H9 (cell line): ENCODE measurements around the gene TSPYL4. TPM values are rescaled to one million over a fixed set of nuclear protein-coding genes. Genes with fewer than 3 reads are reported as not detected.

Experiments
- DNase-seq: peaks from one replicate; pipeline ENCODE4 v3.0.0-alpha.2; 2017
- H2AFZ ChIP-seq: one replicate; pipeline ENCODE4 v1.6.1; 2013; ENCODE audit warnings: mild to moderate bottlenecking, low read length, control low read depth, moderate library complexity
- H2AK5ac ChIP-seq: 2 replicates; pipeline ENCODE4 v1.6.1; 2013; ENCODE audit warnings: low read length, control low read depth, mixed read lengths; ENCODE audit not compliant: insufficient read length
- H2BK120ac ChIP-seq: one replicate; pipeline ENCODE4 v1.6.1; 2013; ENCODE audit warnings: low read depth, mild to moderate bottlenecking, low read length, control low read depth, inconsistent platforms; ENCODE audit not compliant: poor library complexity, severe bottlenecking
- H2BK12ac ChIP-seq: 2 replicates; pipeline ENCODE4 v1.6.1; 2013; ENCODE audit warnings: low read length, control low read depth, mixed read lengths, low read depth; ENCODE audit not compliant: insufficient read length
- H2BK15ac ChIP-seq: 2 replicates; pipeline ENCODE4 v1.6.1; 2013; ENCODE audit warnings: low read depth, low read length, control low read depth
- H2BK20ac ChIP-seq: one replicate; pipeline ENCODE4 v1.6.1; 2013; ENCODE audit warnings: low read depth, mild to moderate bottlenecking, low read length, control low read depth, inconsistent platforms; ENCODE audit not compliant: poor library complexity, severe bottlenecking
- H2BK5ac ChIP-seq: 2 replicates; pipeline ENCODE4 v1.6.1; 2013; ENCODE audit warnings: low read length, control low read depth, mixed read lengths; ENCODE audit not compliant: insufficient read length
- H3K14ac ChIP-seq: 2 replicates; pipeline ENCODE4 v1.6.1; 2013; ENCODE audit warnings: low read length, control low read depth; ENCODE audit not compliant: insufficient read depth
- H3K18ac ChIP-seq: 2 replicates; pipeline ENCODE4 v1.6.1; 2013; ENCODE audit warnings: low read depth, mild to moderate bottlenecking, mixed read lengths, low read length, control low read depth; ENCODE audit not compliant: insufficient read length
- H3K23ac ChIP-seq: 2 replicates; pipeline ENCODE4 v1.6.1; 2013; ENCODE audit warnings: low read length, control low read depth, mixed read lengths, low read depth; ENCODE audit not compliant: insufficient read length
- H3K23me2 ChIP-seq: 2 replicates; pipeline ENCODE4 v1.6.1; 2013; ENCODE audit warnings: low read depth, mild to moderate bottlenecking, mixed read lengths, low read length, control low read depth; ENCODE audit not compliant: insufficient read length, poor library complexity, severe bottlenecking
- H3K27ac ChIP-seq: 2 replicates; pipeline ENCODE4 v1.5.1; 2013; ENCODE audit warnings: low read length, control low read depth, mixed read lengths, low read depth; ENCODE audit not compliant: insufficient read length
- H3K27me3 ChIP-seq: 2 replicates; pipeline ENCODE4 v1.6.1; 2013; ENCODE audit warnings: low read length, control low read depth, inconsistent platforms; ENCODE audit not compliant: insufficient read depth
- H3K4ac ChIP-seq: 2 replicates; pipeline ENCODE4 v1.6.1; 2013; ENCODE audit warnings: low read depth, mild to moderate bottlenecking, control low read depth, inconsistent platforms, low read length, moderate library complexity
- H3K4me1 ChIP-seq: 2 replicates; pipeline ENCODE4 v1.6.1; 2013; ENCODE audit warnings: low read length, control low read depth, inconsistent platforms; ENCODE audit not compliant: insufficient read depth
- H3K4me2 ChIP-seq: 2 replicates; pipeline ENCODE4 v1.6.1; 2013; ENCODE audit warnings: low read length, control low read depth, mixed read lengths; ENCODE audit not compliant: insufficient read length, insufficient read depth
- H3K56ac ChIP-seq: 2 replicates; pipeline ENCODE4 v1.6.1; 2013; ENCODE audit warnings: low read depth, mild to moderate bottlenecking, mixed read lengths, low read length, control low read depth; ENCODE audit not compliant: insufficient read length
- H3K79me1 ChIP-seq: 2 replicates; pipeline ENCODE4 v1.6.1; 2013; ENCODE audit warnings: low read depth, mild to moderate bottlenecking, moderate library complexity, low read length, control low read depth, inconsistent platforms; ENCODE audit not compliant: insufficient read depth, poor library complexity, severe bottlenecking
- H3K79me2 ChIP-seq: 2 replicates; pipeline ENCODE4 v1.6.1; 2013; ENCODE audit warnings: low read length, control low read depth, inconsistent platforms; ENCODE audit not compliant: insufficient read depth
- H3K9ac ChIP-seq: 2 replicates; pipeline ENCODE4 v1.6.1; 2013; ENCODE audit warnings: low read length, control low read depth, mixed read lengths; ENCODE audit not compliant: insufficient read length; ENCODE audit errors: extremely low read depth
- H3K9me3 ChIP-seq: one replicate; pipeline ENCODE4 v1.6.1; 2013; ENCODE audit warnings: low read depth, low read length, inconsistent platforms; ENCODE audit not compliant: control insufficient read depth
- H3T11ph ChIP-seq: one replicate; pipeline ENCODE4 v1.6.1; 2013; ENCODE audit warnings: mild to moderate bottlenecking, low read length, control low read depth, inconsistent platforms
- H4K20me1 ChIP-seq: one replicate; pipeline ENCODE4 v1.6.1; 2013; ENCODE audit not compliant: control insufficient read depth, insufficient read length, insufficient read depth
- H4K5ac ChIP-seq: 2 replicates; pipeline ENCODE4 v1.6.1; 2013; ENCODE audit warnings: low read depth, mild to moderate bottlenecking, mixed read lengths, low read length, control low read depth; ENCODE audit not compliant: insufficient read length
- H4K8ac ChIP-seq: replicated peaks from 2 replicates; pipeline ENCODE4 v1.6.1; 2013; ENCODE audit warnings: low read length, control low read depth, mixed read lengths, low read depth; ENCODE audit not compliant: insufficient read length
- H4K91ac ChIP-seq: 2 replicates; pipeline ENCODE4 v1.6.1; 2013; ENCODE audit warnings: low read depth, mild to moderate bottlenecking, moderate library complexity, mixed read lengths, low read length, control low read depth; ENCODE audit not compliant: insufficient read length
- H3K27ac Mint-ChIP-seq, 3 experiments: 2 replicates in 2 of 3; 3 replicates in 1 of 3; pipeline ENCODE4 v1.8.0; 2020 to 2021; ENCODE audit warnings: mixed read lengths in 3 of 3, mild to moderate bottlenecking in 1 of 3, moderate library complexity in 1 of 3
- H3K27me3 Mint-ChIP-seq: 2 replicates; pipeline ENCODE4 v1.8.0; 2021; ENCODE audit warnings: low read depth, mild to moderate bottlenecking, moderate library complexity, mixed read lengths
- H3K36me3 Mint-ChIP-seq, 3 experiments: 2 replicates in 2 of 3; 3 replicates in 1 of 3; pipeline ENCODE4 v1.8.0; 2020 to 2021; ENCODE audit warnings: low read depth in 3 of 3, mixed read lengths in 3 of 3; ENCODE audit not compliant: insufficient read depth in 1 of 3
- H3K4me1 Mint-ChIP-seq, 2 experiments: 2 replicates each; pipeline ENCODE4 v1.8.0; 2020; ENCODE audit warnings: mixed read lengths in 2 of 2
- H3K4me3 Mint-ChIP-seq, 2 experiments: 2 replicates in 1 of 2; 3 replicates in 1 of 2; pipeline ENCODE4 v1.8.0; 2020 to 2021; ENCODE audit warnings: mild to moderate bottlenecking in 2 of 2, mixed read lengths in 2 of 2, moderate library complexity in 1 of 2
- H3K9me3 Mint-ChIP-seq, 2 experiments: 2 replicates in 1 of 2; 3 replicates in 1 of 2; pipeline ENCODE4 v1.8.0; 2020; ENCODE audit warnings: mild to moderate bottlenecking in 2 of 2, mixed read lengths in 2 of 2, moderate library complexity in 1 of 2
- CTCF ChIP-seq: fragments of 200-600 bp; sonication (generic); conservative IDR thresholded peaks from 3 replicates; pipeline ENCODE4 v1.8.0; 2021; ENCODE audit warnings: antibody characterized with exemption, mild to moderate bottlenecking
- WGBS: extraction: QIAGEN DNeasy Blood & Tissue Kit; methylation state at CpG from one replicate; pipeline ENCODE4 v1.1.7; 2013; ENCODE audit warnings: missing lambda C conversion rate, low lambda C conversion rate, mixed read lengths; ENCODE audit not compliant: insufficient read length; ENCODE audit errors: extremely low coverage; 5-methylcytosine and 5-hydroxymethylcytosine counted together
- total RNA-seq: library from RNA; stranded (reverse); gene quantifications from 2 replicates; pipeline ENCODE4 v1.2.1, GENCODE V29; 2021

TSPYL4 gene
- total RNA-seq, 1 experiment from 2014 or later: 19.0 TPM

DNA sequence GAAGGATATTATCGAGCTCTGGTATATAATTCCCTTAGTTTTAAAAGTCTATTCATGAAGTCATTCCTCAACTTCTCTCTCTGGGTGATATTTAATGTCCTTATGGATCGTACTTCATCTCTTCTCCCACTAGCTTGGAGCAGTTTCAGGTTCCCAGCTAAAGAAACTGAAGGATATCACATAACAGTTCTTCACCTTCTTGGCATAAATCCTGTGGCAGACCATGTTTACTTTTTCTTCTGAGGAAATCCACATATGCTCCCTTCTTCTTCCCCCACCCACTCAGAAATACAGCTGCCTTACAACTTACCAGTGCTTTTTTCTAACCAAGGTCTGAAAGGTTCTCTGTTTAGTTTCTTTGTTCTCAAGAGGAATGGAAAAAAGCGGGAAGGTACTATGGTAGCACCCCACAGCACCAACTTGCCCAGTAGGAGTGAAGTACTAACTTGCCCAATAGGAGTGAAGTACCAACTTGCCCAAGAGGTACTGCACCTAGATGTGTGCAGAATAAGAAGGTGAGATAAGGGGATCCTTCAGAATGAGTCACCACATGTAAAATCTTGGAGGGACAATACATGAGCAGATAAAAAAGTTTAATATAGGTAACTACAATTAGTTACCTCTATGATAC, 53.1 kb downstream of the TSPYL4 start:
- H3K18ac ChIP-seq: no peak overlapping the region
- no peak overlapping the region for H3K27ac ChIP-seq
- no peak overlapping the region for H3K4me2 ChIP-seq
- no peaks in the 10 kb centered on the region for H3K4me1 Mint-ChIP-seq
- H3K27me3 ChIP-seq: no peaks in the 10 kb centered on the region
- TF ChIP-seq CTCF: no peak
- H3K4me3 Mint-ChIP-seq: no peak overlapping the region
- no peaks in the 10 kb centered on the region for H3K27me3 Mint-ChIP-seq
- no peaks in the 10 kb centered on the region for H3K79me1 ChIP-seq
- H2BK5ac ChIP-seq: no peak overlapping the region
- no peak overlapping the region for H3K23ac ChIP-seq
- DNase-seq: no peak
- no peak overlapping the region for H2BK20ac ChIP-seq
- H4K91ac ChIP-seq: no peak overlapping the region
- H3K23me2 ChIP-seq: no peaks in the 10 kb centered on the region
- no peak overlapping the region; a peak in 1 of 7 replicates for H3K27ac Mint-ChIP-seq
- H4K20me1 ChIP-seq: no peaks in the 10 kb centered on the region
- H2BK15ac ChIP-seq: no peak overlapping the region
- H4K8ac ChIP-seq: no peak overlapping the region
- no peaks in the 10 kb centered on the region for H3K9me3 ChIP-seq
- H3K9ac ChIP-seq: no peak overlapping the region
- H2BK120ac ChIP-seq: no peak overlapping the region
- no peak overlapping the region for H3K14ac ChIP-seq
- no peak overlapping the region for H3K56ac ChIP-seq
- no peak overlapping the region for H3T11ph ChIP-seq
- H3K36me3 Mint-ChIP-seq: no peaks in the 10 kb centered on the region
- no CpG with 5 or more reads among the region's 3 CpGs for WGBS
- no peak overlapping the region for H2BK12ac ChIP-seq
- H3K4me1 ChIP-seq: no peaks in the 10 kb centered on the region
- H3K79me2 ChIP-seq: no peaks in the 10 kb centered on the region
- H3K9me3 Mint-ChIP-seq: no peaks in the 10 kb centered on the region
- no peak overlapping the region for H2AFZ ChIP-seq
- H4K5ac ChIP-seq: no peak overlapping the region
- no peak overlapping the region for H3K4ac ChIP-seq
- H2AK5ac ChIP-seq: no peak overlapping the region

Other genes starting within 250 kb of the TSPYL4 start
- gene FRK, start 193.2 kb downstream of the TSPYL4 start, total RNA-seq: 0.09 and 0.15 TPM in 2 replicates
- 54.2 and 64.9 TPM in 2 replicates for gene NT5DC1, start 153.2 kb downstream of the TSPYL4 start, total RNA-seq
- not detected in 2 replicates for gene COL10A1, start 127.9 kb downstream of the TSPYL4 start, total RNA-seq
- 75.3 and 76.8 TPM in 2 replicates for gene TSPYL1, start 25.9 kb upstream of the TSPYL4 start, total RNA-seq
- 41.5 and 45.6 TPM in 2 replicates for gene DSE, start 116.9 kb upstream of the TSPYL4 start, total RNA-seq
- 0.44 and 0.68 TPM in 2 replicates for gene CALHM6, start 207.3 kb upstream of the TSPYL4 start, total RNA-seq